ENCODE results near the gene NXN. TPM values are rescaled to one million over a fixed set of nuclear protein-coding genes. Genes with fewer than 3 reads are reported as not detected.

The NXN gene
- polyA plus RNA-seq, 1 of the 3 experiments (the other 2 are of a cell fraction), result 23.9 TPM

DNA sequence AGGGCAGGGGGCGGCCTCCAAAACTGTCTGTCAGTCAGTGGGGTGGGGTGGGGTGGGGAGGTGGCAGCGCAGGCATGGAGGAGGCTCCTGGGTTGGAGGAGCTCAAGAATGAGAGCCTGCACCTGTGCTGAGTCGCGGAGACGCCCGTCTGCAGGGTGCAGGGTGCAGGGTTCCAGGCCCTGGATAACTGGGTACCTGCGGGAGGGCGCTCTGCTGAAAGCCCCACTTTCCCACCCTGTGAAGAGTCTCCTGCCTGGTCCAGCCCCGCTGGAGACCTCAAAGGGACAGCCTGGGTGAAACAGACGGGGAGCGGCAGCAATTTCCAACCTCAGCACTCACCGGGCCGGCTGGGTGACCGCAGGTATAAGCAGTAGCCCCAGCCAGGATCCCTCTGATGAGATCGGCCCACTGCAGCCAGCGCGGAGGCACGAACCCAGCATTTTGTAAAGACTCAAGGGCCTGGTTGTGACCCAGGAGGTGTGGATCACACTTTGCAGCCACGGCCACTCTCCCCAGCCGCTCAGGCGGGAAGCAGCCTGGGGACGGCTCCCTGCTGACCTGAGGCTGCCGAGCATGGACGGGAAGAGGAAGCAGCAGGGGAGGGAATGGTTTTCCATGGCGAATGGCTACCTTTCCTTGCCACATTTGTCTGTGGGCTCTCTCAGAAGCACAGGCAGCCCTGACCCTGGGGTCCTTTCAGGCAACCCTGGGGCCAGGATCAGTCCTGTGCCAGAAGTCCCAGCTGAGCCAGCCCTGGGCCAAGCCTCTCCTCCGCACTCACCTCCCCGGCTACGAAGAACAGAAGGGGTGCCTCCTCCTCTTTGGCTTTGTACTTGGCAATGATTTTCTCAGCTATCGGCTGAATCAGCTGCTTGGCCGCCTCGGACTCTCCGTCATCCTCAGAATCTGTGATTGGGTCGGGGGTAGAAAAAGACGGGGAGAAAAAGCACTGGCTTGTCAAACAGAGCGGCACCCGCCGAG, 176.4 kb downstream of the NXN start:
- no peaks in the 10 kb centered on the region for H4K20me1 ChIP-seq (ENCODE audit: insufficient read depth)
- H3K79me2 ChIP-seq (ENCODE audit: insufficient read depth), result no peaks in the 10 kb centered on the region
- TF ChIP-seq, protein P1, sequence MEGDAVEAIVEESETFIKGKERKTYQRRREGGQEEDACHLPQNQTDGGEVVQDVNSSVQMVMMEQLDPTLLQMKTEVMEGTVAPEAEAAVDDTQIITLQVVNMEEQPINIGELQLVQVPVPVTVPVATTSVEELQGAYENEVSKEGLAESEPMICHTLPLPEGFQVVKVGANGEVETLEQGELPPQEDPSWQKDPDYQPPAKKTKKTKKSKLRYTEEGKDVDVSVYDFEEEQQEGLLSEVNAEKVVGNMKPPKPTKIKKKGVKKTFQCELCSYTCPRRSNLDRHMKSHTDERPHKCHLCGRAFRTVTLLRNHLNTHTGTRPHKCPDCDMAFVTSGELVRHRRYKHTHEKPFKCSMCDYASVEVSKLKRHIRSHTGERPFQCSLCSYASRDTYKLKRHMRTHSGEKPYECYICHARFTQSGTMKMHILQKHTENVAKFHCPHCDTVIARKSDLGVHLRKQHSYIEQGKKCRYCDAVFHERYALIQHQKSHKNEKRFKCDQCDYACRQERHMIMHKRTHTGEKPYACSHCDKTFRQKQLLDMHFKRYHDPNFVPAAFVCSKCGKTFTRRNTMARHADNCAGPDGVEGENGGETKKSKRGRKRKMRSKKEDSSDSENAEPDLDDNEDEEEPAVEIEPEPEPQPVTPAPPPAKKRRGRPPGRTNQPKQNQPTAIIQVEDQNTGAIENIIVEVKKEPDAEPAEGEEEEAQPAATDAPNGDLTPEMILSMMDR (IDR thresholded peaks at IDR 0.05), result no peak
- TF ChIP-seq GATA2 (CRISPR knock-in tag; IDR thresholded peaks at IDR 0.05) (no peak), FOSL2 (IDR thresholded peaks at IDR 0.05; ENCODE audit: borderline replicate concordance, low read depth) (no peak), JUND (IDR thresholded peaks at IDR 0.05) (no peak)
- CTCF ChIA-PET, result interaction anchor here (1.2 to 3.2 kb wide), 3 partner anchors 8 to 194 kb away, joined by 3 to 10 read pairs (median 7); partner anchors contain the start of gene TIMM22
- POLR2A ChIA-PET, result no interaction called here
- H3K4me2 ChIP-seq, result no peak overlapping the region
- DNase-seq, result peak; percentile 31
- no peaks in the 10 kb centered on the region for H3K9me2 ChIP-seq
- H3K4me3 ChIP-seq (ENCODE audit: low read depth in 2 of 2, low read length in 1 of 2), result no peak overlapping the region
- H3K9ac ChIP-seq, result no peak overlapping the region
- H3K9me3 ChIP-seq, result no peaks in the 10 kb centered on the region
- no peaks in the 10 kb centered on the region for H3K36me3 ChIP-seq (replicated peaks in 1 of 2; ENCODE audit: control insufficient read depth in 1 of 2, insufficient read depth in 2 of 2, low read length in 1 of 2)
- H3F3A ChIP-seq (replicated peaks; ENCODE audit: insufficient read depth), result no peaks in the 10 kb centered on the region
- peaks cover 40% of the 10 kb centered on the region; the same call in 1 of the 2 replicates for H3K27me3 ChIP-seq (ENCODE audit: insufficient read depth)
- WGBS (ENCODE audit: low lambda C conversion rate), result 85% methylated on average over 18 of the region's 37 CpGs
- no peak overlapping the region for H2AFZ ChIP-seq (ENCODE audit: low read depth)
- no peak overlapping the region for H3K27ac ChIP-seq (ENCODE audit: low read depth in 2 of 2, low read length in 1 of 2)
- peaks cover 0 to 8% of the 10 kb centered on the region in 2 experiments; a peak in 1 of 4 replicates for H3K4me1 ChIP-seq (ENCODE audit: control insufficient read depth in 1 of 2, insufficient read depth in 2 of 2, low read depth in 1 of 2, low read length in 1 of 2)

DNA sequence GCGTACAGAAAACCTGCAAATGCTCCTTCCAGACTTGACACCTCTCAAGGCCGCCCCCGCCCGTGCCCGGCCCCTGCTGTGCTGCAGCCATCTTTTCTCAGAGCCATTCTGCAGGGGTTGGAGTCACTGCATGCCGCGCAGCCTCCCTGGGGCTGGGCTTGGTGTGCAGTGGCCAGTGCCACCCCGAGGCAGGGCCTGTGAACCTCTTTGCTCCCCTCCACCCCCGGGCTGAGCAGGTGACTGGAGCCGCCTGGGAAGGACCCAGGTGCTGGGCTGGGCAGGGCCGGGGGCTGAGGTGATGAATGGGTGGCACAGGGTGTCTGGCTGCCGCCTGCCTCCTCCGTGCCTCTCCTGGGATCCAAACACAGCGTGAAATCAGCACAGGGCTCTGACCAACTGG, 177.1 kb downstream of the NXN start:
- 75% methylated on average over 7 of the region's 14 CpGs for WGBS (ENCODE audit: low lambda C conversion rate)
- TF ChIP-seq TAF1 (IDR thresholded peaks at IDR 0.05; ENCODE audit: borderline replicate concordance, low read depth, low read length) (no peak), RAD21 (IDR thresholded peaks at IDR 0.05; ENCODE audit: low read length) (no peak), FOXJ3 (CRISPR knock-in tag; IDR thresholded peaks at IDR 0.05) (no peak), RXRA (IDR thresholded peaks at IDR 0.05; ENCODE audit: borderline replicate concordance, low read depth) (no peak)
- TF ChIP-seq, protein P2, sequence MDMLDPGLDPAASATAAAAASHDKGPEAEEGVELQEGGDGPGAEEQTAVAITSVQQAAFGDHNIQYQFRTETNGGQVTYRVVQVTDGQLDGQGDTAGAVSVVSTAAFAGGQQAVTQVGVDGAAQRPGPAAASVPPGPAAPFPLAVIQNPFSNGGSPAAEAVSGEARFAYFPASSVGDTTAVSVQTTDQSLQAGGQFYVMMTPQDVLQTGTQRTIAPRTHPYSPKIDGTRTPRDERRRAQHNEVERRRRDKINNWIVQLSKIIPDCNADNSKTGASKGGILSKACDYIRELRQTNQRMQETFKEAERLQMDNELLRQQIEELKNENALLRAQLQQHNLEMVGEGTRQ (IDR thresholded peaks at IDR 0.05; ENCODE audit: borderline replicate concordance, low read depth, low read length), result no peak
- TF ChIP-seq, protein P3, sequence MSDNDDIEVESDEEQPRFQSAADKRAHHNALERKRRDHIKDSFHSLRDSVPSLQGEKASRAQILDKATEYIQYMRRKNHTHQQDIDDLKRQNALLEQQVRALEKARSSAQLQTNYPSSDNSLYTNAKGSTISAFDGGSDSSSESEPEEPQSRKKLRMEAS (IDR thresholded peaks at IDR 0.05; ENCODE audit: low read depth), result no peak
- no peaks in the 10 kb centered on the region for H3K9me3 ChIP-seq
- no peak for DNase-seq
- CTCF ChIA-PET, result interaction anchor here (1.2 kb wide), 1 partner anchor 194 kb away, joined by 3 read pairs; the partner anchor contains the start of gene TIMM22
- no peaks in the 10 kb centered on the region for H4K20me1 ChIP-seq (ENCODE audit: insufficient read depth)
- H3K4me1 ChIP-seq (ENCODE audit: control insufficient read depth in 1 of 2, insufficient read depth in 2 of 2, low read depth in 1 of 2, low read length in 1 of 2), result peaks cover 0 to 8% of the 10 kb centered on the region in 2 experiments; a peak in 1 of 4 replicates
- H3K79me2 ChIP-seq (ENCODE audit: insufficient read depth), result no peaks in the 10 kb centered on the region
- peaks cover 34% of the 10 kb centered on the region; the same call in 1 of the 2 replicates for H3K27me3 ChIP-seq (ENCODE audit: insufficient read depth)
- no peak overlapping the region for H3K4me3 ChIP-seq (ENCODE audit: low read depth in 2 of 2, low read length in 1 of 2)
- no peaks in the 10 kb centered on the region for H3F3A ChIP-seq (replicated peaks; ENCODE audit: insufficient read depth)
- H3K27ac ChIP-seq (ENCODE audit: low read depth in 2 of 2, low read length in 1 of 2), result no peak overlapping the region
- no peak overlapping the region for H3K4me2 ChIP-seq
- H3K36me3 ChIP-seq (replicated peaks in 1 of 2; ENCODE audit: control insufficient read depth in 1 of 2, insufficient read depth in 2 of 2, low read length in 1 of 2), result no peaks in the 10 kb centered on the region
- POLR2A ChIA-PET, result no interaction called here
- H2AFZ ChIP-seq (ENCODE audit: low read depth), result no peak overlapping the region
- H3K9ac ChIP-seq, result no peak overlapping the region
- H3K9me2 ChIP-seq, result no peaks in the 10 kb centered on the region
